ENCODE data around the gene FBXO34. TPM values are rescaled to one million over a fixed set of nuclear protein-coding genes. Genes with fewer than 3 reads are reported as not detected.

The FBXO34 gene
- total and polyA plus RNA-seq, 10 of the 15 experiments (the other 5 are each of a cell fraction or from before 2014, with no cell fraction given), result 5.6 to 22.8 (median 17.6) TPM

DNA sequence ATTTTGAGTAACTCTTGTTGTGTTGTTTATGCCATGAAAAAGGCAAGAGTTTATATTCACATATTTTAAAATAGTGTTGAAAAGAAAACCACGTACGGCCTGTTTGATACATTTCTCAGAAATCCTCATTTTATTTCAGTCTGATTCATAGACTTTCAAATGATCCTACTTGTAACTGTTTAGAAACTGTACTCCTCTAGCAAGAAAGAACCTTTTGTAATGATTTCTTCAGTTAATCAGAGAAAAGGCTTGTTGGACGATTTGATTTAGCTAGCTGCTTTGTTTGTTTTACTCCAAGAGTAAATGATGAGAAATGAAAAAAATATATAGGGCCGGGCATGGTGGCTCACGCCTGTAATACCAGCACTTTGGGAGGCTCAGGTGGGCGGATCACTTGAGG is 17.2 kb downstream of the FBXO34 start:
- 95% methylated on average over 6 of the region's 6 CpGs for WGBS (ENCODE audit: insufficient coverage, insufficient replicate concordance, low lambda C conversion rate, missing lambda C conversion rate)
- no peak overlapping the region for H3K9ac ChIP-seq (ENCODE audit: control insufficient read depth, insufficient read depth, low read length)
- H3K36me3 ChIP-seq (ENCODE audit: control insufficient read depth in 2 of 2, insufficient read depth in 2 of 2, low read length in 1 of 2), result no peaks in the 10 kb centered on the region
- CTCF ChIA-PET, result interaction anchor here (0.7 kb wide), 1 partner anchor 383 kb away, joined by 3 read pairs; no protein-coding TSS in a partner anchor
- POLR2A ChIA-PET, result no interaction called here
- BruUV-seq (replicated peaks), result no TSS peak
- no peak overlapping the region for H3K4me2 ChIP-seq (ENCODE audit: control insufficient read depth, insufficient read depth)
- FAIRE-seq (no peak), ATAC-seq (no peak), DNase-seq (ENCODE audit: low read depth, low spot score) (no peak)
- SMC1A ChIA-PET (ENCODE audit: uncharacterized antibody, unreplicated experiment), result interaction anchor here (2.5 kb wide), 1 partner anchor 11 kb away, joined by 7 read pairs; no protein-coding TSS in a partner anchor
- RAD21 ChIA-PET (ENCODE audit: unreplicated experiment), result no interaction called here
- in situ Hi-C loops (cut with MboI), result no loop called here
- H3K27ac ChIP-seq (ENCODE audit: control insufficient read depth, insufficient read depth), result no peak overlapping the region
- intact Hi-C loops (cut with micrococcal nuclease; ENCODE audit: unreplicated experiment), result no loop called here
- no peaks in the 10 kb centered on the region for H3K27me3 ChIP-seq (replicated peaks in 1 of 2; ENCODE audit: control insufficient read depth in 2 of 2, insufficient read depth in 2 of 2, low read length in 1 of 2)
- no peaks in the 10 kb centered on the region for H3K4me1 ChIP-seq (ENCODE audit: control insufficient read depth, insufficient read depth, low read length)
- no peak overlapping the region for H3K4me3 ChIP-seq
- H2AFZ ChIP-seq (ENCODE audit: control insufficient read depth, low read depth, low read length), result no peak overlapping the region
- peaks cover 28% of the 10 kb centered on the region for H3K79me2 ChIP-seq (ENCODE audit: control insufficient read depth, insufficient read depth, low read length)
- no peaks in the 10 kb centered on the region for H4K20me1 ChIP-seq (ENCODE audit: control insufficient read depth, insufficient read depth)
- no peaks in the 10 kb centered on the region for H3K9me3 ChIP-seq (replicated peaks; ENCODE audit: control insufficient read depth, insufficient read depth, low read length)
- no peak for TF ChIP-seq NRF1 (conservative IDR thresholded peaks at IDR 0.05; ENCODE audit: low read depth, low read length)
- TF ChIP-seq, protein P1, sequence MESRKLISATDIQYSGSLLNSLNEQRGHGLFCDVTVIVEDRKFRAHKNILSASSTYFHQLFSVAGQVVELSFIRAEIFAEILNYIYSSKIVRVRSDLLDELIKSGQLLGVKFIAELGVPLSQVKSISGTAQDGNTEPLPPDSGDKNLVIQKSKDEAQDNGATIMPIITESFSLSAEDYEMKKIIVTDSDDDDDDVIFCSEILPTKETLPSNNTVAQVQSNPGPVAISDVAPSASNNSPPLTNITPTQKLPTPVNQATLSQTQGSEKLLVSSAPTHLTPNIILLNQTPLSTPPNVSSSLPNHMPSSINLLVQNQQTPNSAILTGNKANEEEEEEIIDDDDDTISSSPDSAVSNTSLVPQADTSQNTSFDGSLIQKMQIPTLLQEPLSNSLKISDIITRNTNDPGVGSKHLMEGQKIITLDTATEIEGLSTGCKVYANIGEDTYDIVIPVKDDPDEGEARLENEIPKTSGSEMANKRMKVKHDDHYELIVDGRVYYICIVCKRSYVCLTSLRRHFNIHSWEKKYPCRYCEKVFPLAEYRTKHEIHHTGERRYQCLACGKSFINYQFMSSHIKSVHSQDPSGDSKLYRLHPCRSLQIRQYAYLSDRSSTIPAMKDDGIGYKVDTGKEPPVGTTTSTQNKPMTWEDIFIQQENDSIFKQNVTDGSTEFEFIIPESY (IDR thresholded peaks at IDR 0.05), result no peak
- TF ChIP-seq CBFB (IDR thresholded peaks at IDR 0.05; ENCODE audit: low read depth), result no peak
- TF ChIP-seq, protein P2, sequence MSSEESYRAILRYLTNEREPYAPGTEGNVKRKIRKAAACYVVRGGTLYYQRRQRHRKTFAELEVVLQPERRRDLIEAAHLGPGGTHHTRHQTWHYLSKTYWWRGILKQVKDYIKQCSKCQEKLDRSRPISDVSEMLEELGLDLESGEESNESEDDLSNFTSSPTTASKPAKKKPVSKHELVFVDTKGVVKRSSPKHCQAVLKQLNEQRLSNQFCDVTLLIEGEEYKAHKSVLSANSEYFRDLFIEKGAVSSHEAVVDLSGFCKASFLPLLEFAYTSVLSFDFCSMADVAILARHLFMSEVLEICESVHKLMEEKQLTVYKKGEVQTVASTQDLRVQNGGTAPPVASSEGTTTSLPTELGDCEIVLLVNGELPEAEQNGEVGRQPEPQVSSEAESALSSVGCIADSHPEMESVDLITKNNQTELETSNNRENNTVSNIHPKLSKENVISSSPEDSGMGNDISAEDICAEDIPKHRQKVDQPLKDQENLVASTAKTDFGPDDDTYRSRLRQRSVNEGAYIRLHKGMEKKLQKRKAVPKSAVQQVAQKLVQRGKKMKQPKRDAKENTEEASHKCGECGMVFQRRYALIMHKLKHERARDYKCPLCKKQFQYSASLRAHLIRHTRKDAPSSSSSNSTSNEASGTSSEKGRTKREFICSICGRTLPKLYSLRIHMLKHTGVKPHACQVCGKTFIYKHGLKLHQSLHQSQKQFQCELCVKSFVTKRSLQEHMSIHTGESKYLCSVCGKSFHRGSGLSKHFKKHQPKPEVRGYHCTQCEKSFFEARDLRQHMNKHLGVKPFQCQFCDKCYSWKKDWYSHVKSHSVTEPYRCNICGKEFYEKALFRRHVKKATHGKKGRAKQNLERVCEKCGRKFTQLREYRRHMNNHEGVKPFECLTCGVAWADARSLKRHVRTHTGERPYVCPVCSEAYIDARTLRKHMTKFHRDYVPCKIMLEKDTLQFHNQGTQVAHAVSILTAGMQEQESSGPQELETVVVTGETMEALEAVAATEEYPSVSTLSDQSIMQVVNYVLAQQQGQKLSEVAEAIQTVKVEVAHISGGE (CRISPR knock-in tag; IDR thresholded peaks at IDR 0.05), result no peak
- TF ChIP-seq SUPT20H (IDR thresholded peaks at IDR 0.05; ENCODE audit: borderline replicate concordance, control insufficient read depth, low read depth, low read length), result no peak
- TF ChIP-seq, protein P3, sequence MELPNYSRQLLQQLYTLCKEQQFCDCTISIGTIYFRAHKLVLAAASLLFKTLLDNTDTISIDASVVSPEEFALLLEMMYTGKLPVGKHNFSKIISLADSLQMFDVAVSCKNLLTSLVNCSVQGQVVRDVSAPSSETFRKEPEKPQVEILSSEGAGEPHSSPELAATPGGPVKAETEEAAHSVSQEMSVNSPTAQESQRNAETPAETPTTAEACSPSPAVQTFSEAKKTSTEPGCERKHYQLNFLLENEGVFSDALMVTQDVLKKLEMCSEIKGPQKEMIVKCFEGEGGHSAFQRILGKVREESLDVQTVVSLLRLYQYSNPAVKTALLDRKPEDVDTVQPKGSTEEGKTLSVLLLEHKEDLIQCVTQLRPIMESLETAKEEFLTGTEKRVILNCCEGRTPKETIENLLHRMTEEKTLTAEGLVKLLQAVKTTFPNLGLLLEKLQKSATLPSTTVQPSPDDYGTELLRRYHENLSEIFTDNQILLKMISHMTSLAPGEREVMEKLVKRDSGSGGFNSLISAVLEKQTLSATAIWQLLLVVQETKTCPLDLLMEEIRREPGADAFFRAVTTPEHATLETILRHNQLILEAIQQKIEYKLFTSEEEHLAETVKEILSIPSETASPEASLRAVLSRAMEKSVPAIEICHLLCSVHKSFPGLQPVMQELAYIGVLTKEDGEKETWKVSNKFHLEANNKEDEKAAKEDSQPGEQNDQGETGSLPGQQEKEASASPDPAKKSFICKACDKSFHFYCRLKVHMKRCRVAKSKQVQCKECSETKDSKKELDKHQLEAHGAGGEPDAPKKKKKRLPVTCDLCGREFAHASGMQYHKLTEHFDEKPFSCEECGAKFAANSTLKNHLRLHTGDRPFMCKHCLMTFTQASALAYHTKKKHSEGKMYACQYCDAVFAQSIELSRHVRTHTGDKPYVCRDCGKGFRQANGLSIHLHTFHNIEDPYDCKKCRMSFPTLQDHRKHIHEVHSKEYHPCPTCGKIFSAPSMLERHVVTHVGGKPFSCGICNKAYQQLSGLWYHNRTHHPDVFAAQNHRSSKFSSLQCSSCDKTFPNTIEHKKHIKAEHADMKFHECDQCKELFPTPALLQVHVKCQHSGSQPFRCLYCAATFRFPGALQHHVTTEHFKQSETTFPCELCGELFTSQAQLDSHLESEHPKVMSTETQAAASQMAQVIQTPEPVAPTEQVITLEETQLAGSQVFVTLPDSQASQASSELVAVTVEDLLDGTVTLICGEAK (IDR thresholded peaks at IDR 0.05; ENCODE audit: borderline replicate concordance), result no peak
- TF ChIP-seq FOS (IDR thresholded peaks at IDR 0.05; ENCODE audit: borderline replicate concordance, extremely low read depth, insufficient read length), result no peak
- no peak for TF ChIP-seq REST (IDR thresholded peaks at IDR 0.05; ENCODE audit: low read depth, low read length)
- TF ChIP-seq CREB1 (IDR thresholded peaks at IDR 0.05; ENCODE audit: low read depth), result no peak
- no peak for TF ChIP-seq MEF2A (IDR thresholded peaks at IDR 0.05; ENCODE audit: insufficient read depth, low read depth, low read length)
- no peak for TF ChIP-seq FOXK2 (IDR thresholded peaks at IDR 0.05)

All from GM12878 (cell line).